GM08714 (cell line): ENCODE results near the gene SMIM8.

Source experiments
- H3K4me3 ChIP-seq: fragments of 200-500 bp; sonication (Bioruptor generic); 2 replicates; pipeline ENCODE4 v1.5.1; 2014; ENCODE audit warnings: mild to moderate bottlenecking, low read length, inconsistent platforms
- ZNF274 ChIP-seq: IDR thresholded peaks from 2 replicates; pipeline ENCODE4 v1.6.1; 2012; ENCODE audit warnings: mild to moderate bottlenecking, low read depth, low read length

SMIM8 gene

DNA sequence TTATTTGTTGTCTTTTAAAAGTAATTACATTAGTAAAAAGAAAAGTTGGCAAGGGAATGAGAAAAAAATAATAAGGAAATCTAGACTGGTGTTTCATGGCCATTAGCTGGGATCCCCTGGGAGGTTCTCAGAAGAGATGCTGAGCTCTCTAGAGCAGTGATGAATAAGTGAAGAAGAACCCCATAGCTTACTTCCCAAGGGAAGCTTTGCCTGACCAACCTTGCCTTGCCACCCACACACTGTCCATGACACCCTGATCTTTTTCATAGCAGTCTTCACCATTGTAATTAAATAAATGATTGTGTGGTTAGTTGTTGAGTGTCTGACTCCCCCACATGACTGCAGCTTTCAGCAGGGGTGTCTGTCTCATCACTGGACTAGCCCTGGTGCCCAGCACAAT lies 28.1 kb downstream of the SMIM8 start:
- no peak for TF ChIP-seq ZNF274
- H3K4me3 ChIP-seq = no peak overlapping the region

GRCh38 chr6:87351583-87351982 lies 29.2 kb downstream of the SMIM8 start:
- TF ChIP-seq ZNF274 = no peak
- H3K4me3 ChIP-seq = no peak overlapping the region

- TF ChIP-seq ZNF274 = no peak
- H3K4me3 ChIP-seq = no peak overlapping the region
Observed at GRCh38 chr6:87356181-87356580, 33.8 kb downstream of the SMIM8 start.

DNA sequence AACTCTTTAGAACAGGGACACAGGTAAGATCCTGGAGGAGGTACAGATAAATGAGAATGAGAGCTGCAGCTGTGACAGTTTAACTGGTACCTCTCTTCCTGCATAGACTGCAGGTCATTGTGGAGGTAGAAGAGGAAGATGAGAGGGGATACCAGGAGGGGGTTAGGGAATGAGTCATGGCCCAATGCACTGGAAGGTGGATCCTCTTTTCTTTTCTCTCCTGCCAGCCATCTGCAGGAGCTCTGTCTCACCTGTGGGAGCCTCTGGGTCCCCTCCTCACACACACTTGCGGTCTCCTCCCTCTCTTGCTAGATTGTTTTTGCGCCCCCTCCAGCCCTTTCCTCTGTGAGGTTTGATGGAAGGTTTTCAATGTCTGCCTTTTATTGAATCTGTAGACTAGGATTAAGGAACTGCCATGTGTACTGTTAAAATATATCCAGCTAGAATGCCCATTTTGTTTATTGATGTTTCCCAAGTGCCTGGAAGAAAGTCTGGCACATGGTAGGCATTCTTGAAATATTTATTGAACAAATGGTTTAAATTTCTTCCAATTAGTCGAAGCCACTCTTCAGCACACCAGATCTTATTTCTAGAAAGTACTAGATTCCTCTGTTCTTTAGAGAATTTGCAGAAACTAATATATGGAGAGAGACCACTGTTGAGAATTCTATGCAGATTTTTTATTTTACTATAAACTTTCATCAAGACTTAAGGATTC lies 35.2 kb downstream of the SMIM8 start:
- H3K4me3 ChIP-seq = no peak overlapping the region
- no peak for TF ChIP-seq ZNF274

GRCh38 chr6:87364602-87365252 lies 42.3 kb downstream of the SMIM8 start:
- TF ChIP-seq ZNF274 = no peak
- no peak overlapping the region for H3K4me3 ChIP-seq

DNA sequence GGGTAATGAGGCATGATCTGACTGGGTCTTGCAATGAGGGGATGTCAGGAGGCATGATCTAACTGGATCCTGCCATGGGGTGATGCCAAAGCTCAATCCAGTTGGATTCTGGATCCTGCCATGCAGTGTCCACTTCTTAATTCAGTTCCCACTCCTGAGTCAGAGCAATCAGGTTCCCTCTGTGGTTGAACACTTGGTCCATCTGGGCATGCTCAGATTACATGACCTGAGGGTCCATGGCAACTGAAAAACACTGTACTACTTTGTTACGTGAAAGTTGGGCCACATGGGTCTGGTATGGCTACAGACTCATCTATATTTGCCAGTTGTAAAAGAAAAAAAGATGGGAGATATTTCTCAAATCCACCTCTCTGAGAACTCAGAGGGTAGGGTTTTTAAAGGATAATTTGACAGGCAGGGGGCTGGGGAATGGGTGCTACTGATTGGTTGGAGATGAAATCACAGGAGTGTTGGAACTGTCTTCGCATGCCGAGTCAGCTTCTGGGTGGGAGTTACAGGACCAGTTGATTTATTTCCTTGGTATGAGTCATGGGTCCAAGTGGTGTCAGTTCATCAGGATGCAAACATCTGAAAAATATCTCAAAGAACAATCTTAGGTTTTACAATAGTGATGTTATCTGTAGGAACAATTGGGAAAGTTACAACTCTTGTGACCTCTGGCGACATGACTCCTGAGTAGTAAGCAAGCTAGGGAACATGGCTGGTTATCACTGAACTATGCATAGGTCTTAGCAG lies 43.9 kb downstream of the SMIM8 start:
- H3K4me3 ChIP-seq = no peak overlapping the region
- no peak for TF ChIP-seq ZNF274

GRCh38 chr6:87366899-87367298 lies 44.5 kb downstream of the SMIM8 start:
- H3K4me3 ChIP-seq = no peak overlapping the region
- TF ChIP-seq ZNF274 = no peak

DNA sequence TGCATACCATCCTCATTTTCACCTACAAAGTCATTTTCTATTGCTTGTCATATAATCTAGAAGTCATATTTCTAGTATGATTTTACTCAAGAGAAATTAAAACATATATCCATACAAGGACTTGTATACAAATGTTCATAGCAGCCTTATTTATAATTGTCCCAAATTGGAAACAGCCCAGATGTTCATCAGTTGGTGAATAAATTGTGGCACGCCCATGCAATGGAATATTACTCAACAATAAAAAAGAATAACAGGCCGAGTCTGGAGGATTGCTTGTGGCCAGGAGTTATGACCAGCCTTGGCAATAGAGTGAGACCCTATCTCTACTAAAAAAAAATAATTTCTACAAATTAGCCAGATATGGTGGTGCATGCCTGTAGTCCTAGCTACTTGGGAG lies 51.0 kb downstream of the SMIM8 start:
- no peak overlapping the region for H3K4me3 ChIP-seq
- TF ChIP-seq ZNF274 = no peak

GRCh38 chr6:87375315-87375714 lies 52.9 kb downstream of the SMIM8 start:
- no peak for TF ChIP-seq ZNF274
- H3K4me3 ChIP-seq = no peak overlapping the region

GRCh38 chr6:87376643-87377042 lies 54.3 kb downstream of the SMIM8 start:
- TF ChIP-seq ZNF274 = no peak

DNA sequence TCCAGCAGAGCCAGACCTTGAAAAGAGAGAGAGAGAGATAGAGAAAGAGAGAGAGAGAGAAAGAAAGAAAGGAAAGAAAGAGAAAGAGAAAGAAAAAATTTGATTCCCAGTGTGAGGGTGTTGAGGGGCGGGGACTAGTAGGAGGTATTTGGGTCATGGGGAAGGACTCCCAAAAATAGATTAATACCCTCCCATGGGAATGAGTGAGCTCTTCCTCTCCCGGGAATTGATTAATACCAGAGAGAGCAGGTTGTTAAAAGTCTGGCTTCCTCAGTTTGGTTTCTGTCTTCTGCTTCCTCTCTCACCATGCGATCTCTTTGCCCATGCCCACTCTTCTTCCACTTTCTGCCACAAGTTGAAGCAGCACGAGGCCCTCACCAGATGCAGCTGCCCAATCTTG lies 56.6 kb downstream of the SMIM8 start:
- TF ChIP-seq ZNF274 = no peak

More at GRCh38 chr6:87376643-87377042, 54.3 kb downstream of the SMIM8 start:
- H3K4me3 ChIP-seq = no peak overlapping the region

DNA sequence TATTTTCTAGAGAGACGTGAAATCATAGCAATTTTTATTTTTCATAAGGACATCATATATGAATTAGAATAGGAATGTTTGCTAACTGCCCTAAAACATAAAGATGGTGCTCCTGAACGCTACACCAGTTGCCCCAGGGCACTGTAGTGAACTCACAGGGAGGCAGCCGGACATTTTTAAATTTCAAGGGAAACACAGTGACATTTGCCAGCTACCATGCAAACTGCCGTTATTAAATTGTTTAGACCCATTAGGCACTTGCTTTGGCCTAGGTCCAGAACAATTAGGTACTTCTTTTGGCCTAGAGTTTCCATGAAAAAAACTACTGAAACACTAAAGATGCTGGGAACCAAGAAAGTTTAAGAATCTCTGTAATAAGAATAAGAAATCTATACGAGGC lies 60.5 kb downstream of the SMIM8 start:
- no peak for TF ChIP-seq ZNF274
- no peak overlapping the region for H3K4me3 ChIP-seq

More for the DNA sequence above, 56.6 kb downstream of the SMIM8 start:
- H3K4me3 ChIP-seq = no peak overlapping the region; the same call in 1 of the 2 replicates

GRCh38 chr6:87384038-87384437 lies 61.6 kb downstream of the SMIM8 start:
- TF ChIP-seq ZNF274 = no peak

GRCh38 chr6:87384449-87384848 lies 62.1 kb downstream of the SMIM8 start:
- no peak overlapping the region for H3K4me3 ChIP-seq
- TF ChIP-seq ZNF274 = no peak

More at GRCh38 chr6:87384038-87384437, 61.6 kb downstream of the SMIM8 start:
- no peak overlapping the region for H3K4me3 ChIP-seq

GRCh38 chr6:87391334-87391733 lies 68.9 kb downstream of the SMIM8 start:
- no peak for TF ChIP-seq ZNF274
- no peak overlapping the region for H3K4me3 ChIP-seq
